GM06990 (cell line): ENCODE results near the gene ENAH.

ENCODE experiments used
- DNase-seq: peaks from one replicate; pipeline ENCODE4 v3.0.0-alpha.2; 2011; ENCODE audit not compliant: insufficient read length; ENCODE audit errors: extremely low read depth
- H3K27me3 ChIP-seq: replicated peaks from 2 replicates; pipeline ENCODE4 v1.6.0; 2011; ENCODE audit warnings: low read length; ENCODE audit not compliant: control insufficient read depth, insufficient read depth
- H3K36me3 ChIP-seq: 2 replicates; pipeline ENCODE4 v1.5.1; 2011; ENCODE audit warnings: low read length; ENCODE audit not compliant: control insufficient read depth, insufficient read depth
- H3K4me3 ChIP-seq: replicated peaks from 2 replicates; pipeline ENCODE4 v1.5.1; 2011; ENCODE audit warnings: low read depth, mild to moderate bottlenecking, control low read depth, low read length
- TF ChIP-seq, protein P1 (sequence below): IDR thresholded peaks from 2 replicates; pipeline ENCODE4 v1.5.1; 2011; ENCODE audit warnings: low read length, control low read depth, mild to moderate bottlenecking, inconsistent platforms; ENCODE audit not compliant: insufficient read depth, poor library complexity, severe bottlenecking

ENAH gene

DNA sequence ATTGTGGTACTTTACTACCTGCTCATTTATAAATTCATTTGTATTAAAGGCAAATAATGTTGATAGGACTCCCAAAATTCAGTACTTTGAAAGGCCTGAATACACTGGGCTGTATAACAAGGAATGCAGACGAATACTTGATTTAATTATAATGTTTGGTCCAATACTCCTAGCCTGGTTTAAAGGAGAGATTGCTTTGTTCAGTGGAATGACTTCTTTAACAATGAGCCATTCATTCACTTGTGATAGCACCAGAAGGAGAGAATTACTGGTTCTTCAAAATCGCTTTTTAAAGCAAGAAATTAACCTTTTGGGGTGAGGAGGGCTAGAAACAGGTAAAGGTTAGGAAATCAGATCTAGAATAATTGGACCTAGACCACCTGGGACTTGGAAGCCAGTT lies 28.3 kb upstream of the ENAH start:
- Histone ChIP-seq H3K4me3 (no peak overlapping the region), H3K36me3 (no peaks in the 10 kb centered on the region), H3K27me3 (no peaks in the 10 kb centered on the region)
- TF ChIP-seq, protein P1, sequence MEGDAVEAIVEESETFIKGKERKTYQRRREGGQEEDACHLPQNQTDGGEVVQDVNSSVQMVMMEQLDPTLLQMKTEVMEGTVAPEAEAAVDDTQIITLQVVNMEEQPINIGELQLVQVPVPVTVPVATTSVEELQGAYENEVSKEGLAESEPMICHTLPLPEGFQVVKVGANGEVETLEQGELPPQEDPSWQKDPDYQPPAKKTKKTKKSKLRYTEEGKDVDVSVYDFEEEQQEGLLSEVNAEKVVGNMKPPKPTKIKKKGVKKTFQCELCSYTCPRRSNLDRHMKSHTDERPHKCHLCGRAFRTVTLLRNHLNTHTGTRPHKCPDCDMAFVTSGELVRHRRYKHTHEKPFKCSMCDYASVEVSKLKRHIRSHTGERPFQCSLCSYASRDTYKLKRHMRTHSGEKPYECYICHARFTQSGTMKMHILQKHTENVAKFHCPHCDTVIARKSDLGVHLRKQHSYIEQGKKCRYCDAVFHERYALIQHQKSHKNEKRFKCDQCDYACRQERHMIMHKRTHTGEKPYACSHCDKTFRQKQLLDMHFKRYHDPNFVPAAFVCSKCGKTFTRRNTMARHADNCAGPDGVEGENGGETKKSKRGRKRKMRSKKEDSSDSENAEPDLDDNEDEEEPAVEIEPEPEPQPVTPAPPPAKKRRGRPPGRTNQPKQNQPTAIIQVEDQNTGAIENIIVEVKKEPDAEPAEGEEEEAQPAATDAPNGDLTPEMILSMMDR, result no peak
- DNase-seq, result no peak

DNA sequence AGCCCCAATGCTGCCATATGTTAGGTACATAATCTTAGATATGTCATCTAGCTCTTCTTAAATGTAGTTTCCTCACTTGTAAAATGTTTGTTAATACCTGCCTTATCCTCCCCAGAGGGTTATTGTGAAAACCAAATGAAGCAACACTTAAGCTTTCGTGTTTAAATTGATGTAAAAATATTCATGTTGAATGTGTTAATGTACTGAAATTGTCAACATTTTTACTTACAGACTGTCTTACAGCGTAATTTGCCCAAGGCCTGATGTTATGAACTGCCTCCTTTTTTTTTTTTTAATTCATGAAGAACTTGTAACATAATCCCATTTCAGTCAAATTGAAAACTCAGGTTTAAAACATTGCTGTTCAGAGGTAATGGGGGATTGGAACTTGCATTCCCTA lies 25.6 kb upstream of the ENAH start:
- Histone ChIP-seq H3K36me3 (no peaks in the 10 kb centered on the region), H3K27me3 (no peaks in the 10 kb centered on the region), H3K4me3 (no peak overlapping the region)
- TF ChIP-seq, protein P1, result no peak
- DNase-seq, result no peak

- TF ChIP-seq, protein P1, result no peak
- H3K4me3 ChIP-seq, result no peak overlapping the region
- H3K27me3 ChIP-seq, result no peaks in the 10 kb centered on the region
- no peak for DNase-seq
- no peaks in the 10 kb centered on the region for H3K36me3 ChIP-seq
These were observed 24.6 kb upstream of the ENAH start for GRCh38 chr1:225677350-225678124.

GRCh38 chr1:225674381-225674780 lies 21.5 kb upstream of the ENAH start:
- TF ChIP-seq, protein P1, result no peak
- no peak for DNase-seq
- H3K4me3 ChIP-seq, result no peak overlapping the region
- H3K36me3 ChIP-seq, result no peaks in the 10 kb centered on the region
- H3K27me3 ChIP-seq, result no peaks in the 10 kb centered on the region

GRCh38 chr1:225670806-225671733 lies 18.1 kb upstream of the ENAH start:
- DNase-seq, result no peak
- no peak overlapping the region for H3K4me3 ChIP-seq
- TF ChIP-seq, protein P1, result no peak

More at GRCh38 chr1:225670806-225671733, 18.1 kb upstream of the ENAH start:
- Histone ChIP-seq H3K36me3 (no peaks in the 10 kb centered on the region), H3K27me3 (no peaks in the 10 kb centered on the region)
